H1 (cell line): ENCODE results near the gene NBEA. TPM values are rescaled to one million over a fixed set of nuclear protein-coding genes. Genes with fewer than 3 reads are reported as not detected.

Source experiments
- CTCF ChIA-PET: fragments of 300-600 bp; sonication (Branson Sonifier 250); formaldehyde crosslinking; loops from one replicate; lab custom pipeline; 2021; ENCODE audit not compliant: partially characterized antibody; lab: Charles Lee
- POLR2A ChIA-PET: fragments of 300-600 bp; sonication (Branson Sonifier 250); formaldehyde crosslinking; loops from one replicate; lab custom pipeline; 2021; ENCODE audit warnings: inconsistent platforms; ENCODE audit not compliant: partially characterized antibody; lab: Charles Lee
- DNase-seq, 2 experiments: peaks; one replicate each; pipeline versions ENCODE4 v3.0.0 to v3.0.0-alpha.2; 2010 to 2022; ENCODE audit warnings: low spot score in 2 of 2, low read depth in 1 of 2, mixed read lengths in 1 of 2
- FAIRE-seq: peaks from 2 replicates; lab custom pipeline; 2011; peaks lifted over from hg19 to GRCh38; lab: Jason Lieb, UNC
- H2AFZ ChIP-seq: 2 replicates; pipeline ENCODE4 v1.8.1; 2012; ENCODE audit warnings: low read length, inconsistent platforms
- H2AK5ac ChIP-seq: 2 replicates; pipeline ENCODE4 v1.6.1; 2013; ENCODE audit warnings: low read depth, low read length
- H2BK120ac ChIP-seq: replicated peaks from 2 replicates; pipeline ENCODE3; 2013; ENCODE audit warnings: low read depth, low read length, inconsistent platforms
- H2BK12ac ChIP-seq: 2 replicates; pipeline ENCODE4 v1.6.1; 2013; ENCODE audit warnings: low read depth, low read length
- H2BK15ac ChIP-seq: 2 replicates; pipeline ENCODE4 v1.6.1; 2013; ENCODE audit warnings: low read length
- H2BK20ac ChIP-seq: 2 replicates; pipeline ENCODE4 v1.6.1; 2013; ENCODE audit warnings: low read length
- H2BK5ac ChIP-seq: 2 replicates; pipeline ENCODE4 v1.6.1; 2013; ENCODE audit warnings: low read depth, low read length
- H3K14ac ChIP-seq: 2 replicates; pipeline ENCODE4 v1.6.1; 2013; ENCODE audit warnings: inconsistent platforms; ENCODE audit not compliant: insufficient read length
- H3K18ac ChIP-seq: 2 replicates; pipeline ENCODE4 v1.6.1; 2013; ENCODE audit warnings: low read length; ENCODE audit errors: extremely low read depth
- H3K23ac ChIP-seq: 2 replicates; pipeline ENCODE4 v1.6.1; 2013; ENCODE audit warnings: inconsistent platforms; ENCODE audit not compliant: insufficient read length
- H3K23me2 ChIP-seq: 2 replicates; pipeline ENCODE4 v1.6.1; 2013; ENCODE audit warnings: low read depth, low read length
- H3K27ac ChIP-seq: 2 replicates; pipeline ENCODE4 v1.6.1; 2011; ENCODE audit warnings: low read depth, low read length, inconsistent platforms
- H3K27me3 ChIP-seq, 4 experiments: replicated peaks in 1 of 4; 1 replicate in 1 of 4; 2 replicates in 3 of 4; pipeline versions ENCODE4 v1.6.1 to v1.8.1; 2011 to 2013; ENCODE audit warnings: low read length in 3 of 4, mild to moderate bottlenecking in 3 of 4, inconsistent platforms in 2 of 4, mixed read lengths in 2 of 4, moderate library complexity in 1 of 4; ENCODE audit not compliant: control insufficient read depth in 3 of 4, insufficient read depth in 3 of 4; ENCODE audit errors: extremely low read depth in 1 of 4
- H3K36me3 ChIP-seq, 4 experiments: 2 replicates each; pipeline versions ENCODE4 v1.6.1 to v1.8.1; 2011 to 2013; ENCODE audit warnings: mild to moderate bottlenecking in 4 of 4, low read length in 3 of 4, moderate library complexity in 2 of 4, control low read depth in 1 of 4, inconsistent platforms in 1 of 4; ENCODE audit not compliant: insufficient read depth in 4 of 4, control insufficient read depth in 2 of 4
- H3K4ac ChIP-seq: replicated peaks from 2 replicates; pipeline ENCODE3; 2013; ENCODE audit warnings: low read length, low read depth, mixed read lengths, inconsistent platforms; ENCODE audit not compliant: insufficient read length
- H3K4me1 ChIP-seq, 4 experiments: replicated peaks in 1 of 4; 1 replicate in 1 of 4; 2 replicates in 3 of 4; pipeline versions ENCODE4 v1.6.1 to v1.8.1; 2011 to 2013; ENCODE audit warnings: low read length in 3 of 4, inconsistent platforms in 2 of 4, mixed read lengths in 1 of 4; ENCODE audit not compliant: insufficient read depth in 4 of 4, control insufficient read depth in 3 of 4
- H3K4me2 ChIP-seq, 2 experiments: 2 replicates each; pipeline versions ENCODE4 v1.6.1 to v1.8.1; 2011 to 2013; ENCODE audit warnings: low read depth in 2 of 2, low read length in 2 of 2, control low read depth in 1 of 2, inconsistent platforms in 1 of 2, mild to moderate bottlenecking in 1 of 2; ENCODE audit not compliant: insufficient read depth in 1 of 2
- H3K4me3 ChIP-seq, 4 experiments: fragments of 200-600, 300-600 bp in 1 of 4; sonication (generic), shearing (Covaris generic), sonication (Bioruptor Twin) in 1 of 4; 2 replicates each; pipeline versions ENCODE4 v1.5.1 to v1.8.1; 2011 to 2016; ENCODE audit warnings: low read length in 4 of 4, low read depth in 3 of 4, control low read depth in 2 of 4, inconsistent platforms in 2 of 4, mild to moderate bottlenecking in 2 of 4, mixed read lengths in 1 of 4, moderate library complexity in 1 of 4; ENCODE audit not compliant: insufficient read depth in 2 of 4; ENCODE audit errors: extremely low read depth in 1 of 4
- H3K56ac ChIP-seq: replicated peaks from 2 replicates; pipeline ENCODE3; 2013; ENCODE audit warnings: low read depth, mild to moderate bottlenecking, mixed read lengths, low read length, inconsistent platforms; ENCODE audit not compliant: insufficient read length
- H3K79me1 ChIP-seq: 2 replicates; pipeline ENCODE4 v1.6.1; 2013; ENCODE audit warnings: low read depth, low read length, control low read depth
- H3K79me2 ChIP-seq, 2 experiments: 2 replicates each; pipeline versions ENCODE4 v1.6.1 to v1.8.1; 2012 to 2013; ENCODE audit warnings: low read length in 2 of 2, mild to moderate bottlenecking in 2 of 2, inconsistent platforms in 1 of 2; ENCODE audit not compliant: insufficient read depth in 2 of 2, control insufficient read depth in 1 of 2
- H3K9ac ChIP-seq, 4 experiments: replicated peaks in 1 of 4; 1 replicate in 1 of 4; 2 replicates in 3 of 4; pipeline versions ENCODE4 v1.6.1 to v1.8.1; 2011 to 2013; ENCODE audit warnings: low read depth in 3 of 4, low read length in 3 of 4, control low read depth in 2 of 4, mild to moderate bottlenecking in 2 of 4, moderate library complexity in 2 of 4, inconsistent platforms in 1 of 4; ENCODE audit errors: extremely low read depth in 1 of 4
- H3K9me3 ChIP-seq, 2 experiments: 2 replicates each; pipeline versions ENCODE4 v1.6.1 to v1.8.1; 2012 to 2013; ENCODE audit warnings: mild to moderate bottlenecking in 2 of 2, moderate library complexity in 2 of 2, control low read depth in 1 of 2, inconsistent platforms in 1 of 2, low read depth in 1 of 2, low read length in 1 of 2, mixed read lengths in 1 of 2; ENCODE audit not compliant: insufficient read depth in 2 of 2
- H4K20me1 ChIP-seq, 2 experiments: replicated peaks in 1 of 2; 2 replicates each; pipeline versions ENCODE3 to v1.8.1; 2011 to 2013; ENCODE audit warnings: inconsistent platforms in 2 of 2, low read length in 2 of 2, mild to moderate bottlenecking in 1 of 2; ENCODE audit not compliant: insufficient read depth in 2 of 2, control insufficient read depth in 1 of 2
- H4K5ac ChIP-seq: 2 replicates; pipeline ENCODE4 v1.6.1; 2013; ENCODE audit warnings: low read length, low read depth, mixed read lengths, inconsistent platforms; ENCODE audit not compliant: insufficient read length
- H4K8ac ChIP-seq: 2 replicates; pipeline ENCODE4 v1.8.0; 2013; ENCODE audit warnings: mild to moderate bottlenecking, moderate library complexity, low read length, inconsistent platforms; ENCODE audit not compliant: insufficient read depth; ENCODE audit errors: extremely low read depth
- H4K91ac ChIP-seq: replicated peaks from 2 replicates; pipeline ENCODE3; 2013; ENCODE audit warnings: low read length, mixed read lengths, inconsistent platforms; ENCODE audit not compliant: insufficient read length
- BACH1 ChIP-seq: IDR thresholded peaks from 2 replicates; pipeline ENCODE4 v1.6.1; 2012; ENCODE audit warnings: low read length, improper control_type of control experiment
- CBX5 ChIP-seq: fragments of 300-800, 300-1000 bp; sonication (generic); IDR thresholded peaks from 2 replicates; pipeline ENCODE4 v1.7.1; 2016; ENCODE audit warnings: antibody characterized with exemption, low read length, low read depth
- CEBPB ChIP-seq: IDR thresholded peaks from 2 replicates; pipeline ENCODE4 v1.6.1; 2012; ENCODE audit warnings: low read depth, low read length
- CHD1 ChIP-seq: IDR thresholded peaks from 2 replicates; pipeline ENCODE4 v1.6.1; 2012; ENCODE audit warnings: low read depth, low read length, improper control_type of control experiment
- CREB1 ChIP-seq: IDR thresholded peaks from 2 replicates; pipeline ENCODE4 v1.6.1; 2012; ENCODE audit warnings: inconsistent platforms
- E2F6 ChIP-seq: IDR thresholded peaks from 2 replicates; pipeline ENCODE4 v1.6.1; 2012; ENCODE audit warnings: inconsistent platforms
- JUN ChIP-seq: IDR thresholded peaks from 2 replicates; pipeline ENCODE4 v1.6.1; 2011; ENCODE audit warnings: low read depth, mild to moderate bottlenecking, improper control_type of control experiment, low read length
- KDM4A ChIP-seq: IDR thresholded peaks from one replicate; pipeline ENCODE4 v1.7.1; 2012; ENCODE audit warnings: low read depth, mild to moderate bottlenecking, moderate library complexity, low read length, inconsistent platforms; ENCODE audit not compliant: severe bottlenecking
- MAX ChIP-seq: IDR thresholded peaks from 2 replicates; pipeline ENCODE4 v1.6.1; 2012; ENCODE audit warnings: inconsistent platforms
- POLR2A ChIP-seq, 2 experiments: IDR thresholded peaks; 1 replicate in 1 of 2; 2 replicates in 1 of 2; pipeline ENCODE4 v1.6.1; 2011; ENCODE audit warnings: low read depth in 2 of 2, low read length in 2 of 2, mild to moderate bottlenecking in 2 of 2; ENCODE audit errors: control extremely low read depth in 1 of 2
- RBBP5 ChIP-seq: IDR thresholded peaks from 2 replicates; pipeline ENCODE4 v1.7.1; 2012; ENCODE audit warnings: low read depth, mild to moderate bottlenecking, inconsistent platforms, low read length, moderate library complexity, borderline replicate concordance
- SIRT6 ChIP-seq: IDR thresholded peaks from one replicate; pipeline ENCODE4 v1.7.1; 2012; ENCODE audit warnings: low read length, inconsistent platforms
- SP1 ChIP-seq: IDR thresholded peaks from 2 replicates; pipeline ENCODE4 v1.6.1; 2011; ENCODE audit warnings: low read depth, low read length
- SP2 ChIP-seq: IDR thresholded peaks from 2 replicates; pipeline ENCODE4 v1.6.1; 2012; ENCODE audit warnings: mild to moderate bottlenecking, low read length, inconsistent platforms
- SP4 ChIP-seq: IDR thresholded peaks from 2 replicates; pipeline ENCODE4 v1.6.1; 2012; ENCODE audit warnings: low read length, inconsistent platforms
- WGBS, 2 experiments: shearing (Covaris generic) in 1 of 2; methylation state at CpG; one replicate each; pipeline versions ENCODE4 v1.1.6 to v1.1.7; 2013 to 2015; ENCODE audit warnings: low lambda C conversion rate in 2 of 2, mixed read lengths in 2 of 2, inconsistent platforms in 1 of 2, low coverage in 1 of 2, missing lambda C conversion rate in 1 of 2; ENCODE audit not compliant: insufficient replicate concordance in 2 of 2, insufficient coverage in 1 of 2, insufficient read length in 1 of 2; ENCODE audit errors: extremely low coverage in 1 of 2, missing lambda C conversion rate in 1 of 2; 5-methylcytosine and 5-hydroxymethylcytosine counted together
- polyA plus RNA-seq, 7 experiments: library from polyadenylated mRNA; depleted of rRNA in 3 of 7; stranded (reverse) in 5 of 7; unstranded in 2 of 7; fragments of >200 nt in 5 of 7; fragments of 200-250 nt in 2 of 7; gene quantifications; 1 replicate in 5 of 7; 2 replicates in 1 of 7; 4 replicates in 1 of 7; pipeline versions ENCODE4 v1.2.1 to v1.2.3, GENCODE V29; 2011 to 2013; ENCODE audit warnings: missing spikeins in 2 of 7, mixed read lengths in 2 of 7
- total RNA-seq: library from RNA; stranded (reverse); fragmentation: NEBNext Ultra II Directional; extraction: Animal tissue kit (Norgen Biotek cat#: 25700); gene quantifications from 2 replicates; pipeline ENCODE4 v1.2.1, GENCODE V29; 2021

NBEA gene
- total and polyA plus RNA-seq, 2 of the 8 experiments (the other 6 are each of a cell fraction or from before 2014, with no cell fraction given) = 14.2 to 21.5 TPM

GRCh38 chr13:35598790-35599369, 656.8 kb downstream of the NBEA start:
- FAIRE-seq = no peak
- ChIA-PET POLR2A (no interaction called here), CTCF (interaction anchor here (0.5 to 2.0 kb wide), 4 partner anchors 8 to 67 kb away, joined by 3 to 7 read pairs (median 4); no protein-coding TSS in a partner anchor)
- no peak overlapping the region for H3K4me2 ChIP-seq
- H3K4me1 ChIP-seq = peaks cover 0 to 4% (median 0%) of the 10 kb centered on the region in 4 experiments; a peak in 1 of 7 replicates
- H3K4me3 ChIP-seq = no peak overlapping the region
- H4K20me1 ChIP-seq = no peaks in the 10 kb centered on the region
- H3K14ac ChIP-seq = no peak overlapping the region
- H3K27me3 ChIP-seq = no peaks in the 10 kb centered on the region
- no peaks in the 10 kb centered on the region for H3K36me3 ChIP-seq
- H3K23ac ChIP-seq = no peak overlapping the region
- H2BK12ac ChIP-seq = no peak overlapping the region
- H3K79me1 ChIP-seq = no peaks in the 10 kb centered on the region
- no peak for DNase-seq
- no peaks in the 10 kb centered on the region for H3K9me3 ChIP-seq
- H3K56ac ChIP-seq = no peak overlapping the region
- no peak overlapping the region for H4K8ac ChIP-seq
- no peak overlapping the region for H2AFZ ChIP-seq
- H2BK120ac ChIP-seq = no peak overlapping the region
- H3K23me2 ChIP-seq = no peaks in the 10 kb centered on the region; the same call in 1 of the 2 replicates
- no peak overlapping the region for H2BK5ac ChIP-seq
- 60% methylated on average over 4 of the region's 4 CpGs; no CpG with 5 or more reads in 1 of the 2 experiments for whole genome bisulfite sequencing, 2 experiments
- no peak overlapping the region for H3K4ac ChIP-seq
- no peak overlapping the region for H4K5ac ChIP-seq
- no peak overlapping the region for H3K18ac ChIP-seq
- H2AK5ac ChIP-seq = no peak overlapping the region
- no peak overlapping the region for H2BK20ac ChIP-seq
- no peaks in the 10 kb centered on the region for H3K79me2 ChIP-seq
- H3K27ac ChIP-seq = no peak overlapping the region
- H4K91ac ChIP-seq = no peak overlapping the region
- no peak overlapping the region for H2BK15ac ChIP-seq
- no peak overlapping the region for H3K9ac ChIP-seq
- TF ChIP-seq E2F6 (no peak), CHD1 (no peak), RBBP5 (no peak), SP4 (no peak), POLR2A (IDR thresholded peaks at IDR 0.05; ENCODE audit: control extremely low read depth in 1 of 2, low read depth in 2 of 2, low read length in 2 of 2) (no peak), MAX (no peak), SP1 (no peak), CREB1 (no peak), KDM4A (no peak), CBX5 (no peak), BACH1 (no peak), JUN (no peak), SIRT6 (no peak), SP2 (no peak), CEBPB (no peak)
